GM23338 (cell line): ENCODE data around the gene WSCD2. TPM values are rescaled to one million over a fixed set of nuclear protein-coding genes. Genes with fewer than 3 reads are reported as not detected.

Experiments used
- CREB1 ChIP-seq: fragments of 250-450 bp; sonication (Bioruptor Pico); IDR thresholded peaks from 2 replicates; pipeline ENCODE4 v1.5.0; 2020; ENCODE audit warnings: low read depth, mild to moderate bottlenecking, moderate library complexity
- ETS1 ChIP-seq: IDR thresholded peaks from 2 replicates; pipeline ENCODE4 v1.6.1; 2016; ENCODE audit warnings: antibody characterized with exemption
- EZH2 ChIP-seq: fragments of 200-600 bp; sonication (generic); IDR thresholded peaks from one replicate; pipeline ENCODE4 v1.8.0; 2017; ENCODE audit warnings: antibody characterized with exemption, mild to moderate bottlenecking, low read depth; ENCODE audit not compliant: unreplicated experiment
- EZH2phosphoT487 ChIP-seq: fragments of 200-600 bp; sonication (generic); IDR thresholded peaks from one replicate; pipeline ENCODE4 v1.8.1; 2018; ENCODE audit warnings: antibody characterized with exemption; ENCODE audit not compliant: unreplicated experiment
- JUNB ChIP-seq: IDR thresholded peaks from one replicate; pipeline ENCODE4 v1.6.1; 2016; ENCODE audit warnings: antibody characterized with exemption; ENCODE audit not compliant: unreplicated experiment
- NANOG ChIP-seq: IDR thresholded peaks from 2 replicates; pipeline ENCODE4 v1.6.1; 2016; ENCODE audit warnings: antibody characterized with exemption, borderline replicate concordance
- POLR2AphosphoS5 ChIP-seq: IDR thresholded peaks from 2 replicates; pipeline ENCODE4 v1.6.1; 2016; ENCODE audit warnings: antibody characterized with exemption, low read depth
- STAT1 ChIP-seq: IDR thresholded peaks from one replicate; pipeline ENCODE4 v1.6.1; 2016; ENCODE audit warnings: antibody characterized with exemption; ENCODE audit not compliant: unreplicated experiment
- ZNF114 ChIP-seq: fragments of 250-450 bp; sonication (Bioruptor Pico); IDR thresholded peaks from 2 replicates; pipeline ENCODE4 v1.5.0; 2020; ENCODE audit warnings: mild to moderate bottlenecking, moderate library complexity
- ZNF331 ChIP-seq: fragments of 250-450 bp; sonication (Bioruptor Pico); IDR thresholded peaks from 2 replicates; pipeline ENCODE4 v1.5.0; 2020; ENCODE audit warnings: low read depth, mild to moderate bottlenecking, moderate library complexity
- ZNF462 ChIP-seq: fragments of 250-450 bp; sonication (Bioruptor Pico); IDR thresholded peaks from 2 replicates; pipeline ENCODE4 v1.5.0; 2020; ENCODE audit warnings: mild to moderate bottlenecking, moderate library complexity
- polyA plus RNA-seq: library from polyadenylated mRNA; unstranded; fragments of >200 nt; fragmentation: Nextera tagmentation; extraction: Ambion mirVana; gene quantifications from 2 replicates; pipeline ENCODE4 v1.2.1, GENCODE V29; 2016
- total RNA-seq: library from RNA; depleted of rRNA; stranded (reverse); fragments of >200 nt; shearing (Covaris generic); gene quantifications from 2 replicates; pipeline ENCODE4 v1.2.3, GENCODE V29; 2014
- TF ChIP-seq, protein P1 (sequence below), 2 experiments: fragments of 200-600 bp in 1 of 2; sonication (generic) in 1 of 2; conservative IDR thresholded peaks; 2 replicates each; pipeline versions ENCODE4 v1.5.1 to v1.6.1; 2016 to 2017; ENCODE audit warnings: antibody characterized with exemption in 2 of 2, low read depth in 2 of 2, mild to moderate bottlenecking in 2 of 2, moderate library complexity in 1 of 2

The WSCD2 gene
- total and polyA plus RNA-seq, 2 experiments from 2014 or later: 0.66 to 3.1 TPM

- TF ChIP-seq ZNF462 (CRISPR knock-in tag): no peak
- TF ChIP-seq NANOG: no peak
- TF ChIP-seq EZH2phosphoT487: no peak
- no peak for TF ChIP-seq ZNF114 (CRISPR knock-in tag)
- TF ChIP-seq EZH2: no peak
- no peak for TF ChIP-seq STAT1
- no peak for TF ChIP-seq ZNF331 (CRISPR knock-in tag)
- no peak for TF ChIP-seq POLR2AphosphoS5
- TF ChIP-seq ETS1: no peak
- TF ChIP-seq, protein P1, sequence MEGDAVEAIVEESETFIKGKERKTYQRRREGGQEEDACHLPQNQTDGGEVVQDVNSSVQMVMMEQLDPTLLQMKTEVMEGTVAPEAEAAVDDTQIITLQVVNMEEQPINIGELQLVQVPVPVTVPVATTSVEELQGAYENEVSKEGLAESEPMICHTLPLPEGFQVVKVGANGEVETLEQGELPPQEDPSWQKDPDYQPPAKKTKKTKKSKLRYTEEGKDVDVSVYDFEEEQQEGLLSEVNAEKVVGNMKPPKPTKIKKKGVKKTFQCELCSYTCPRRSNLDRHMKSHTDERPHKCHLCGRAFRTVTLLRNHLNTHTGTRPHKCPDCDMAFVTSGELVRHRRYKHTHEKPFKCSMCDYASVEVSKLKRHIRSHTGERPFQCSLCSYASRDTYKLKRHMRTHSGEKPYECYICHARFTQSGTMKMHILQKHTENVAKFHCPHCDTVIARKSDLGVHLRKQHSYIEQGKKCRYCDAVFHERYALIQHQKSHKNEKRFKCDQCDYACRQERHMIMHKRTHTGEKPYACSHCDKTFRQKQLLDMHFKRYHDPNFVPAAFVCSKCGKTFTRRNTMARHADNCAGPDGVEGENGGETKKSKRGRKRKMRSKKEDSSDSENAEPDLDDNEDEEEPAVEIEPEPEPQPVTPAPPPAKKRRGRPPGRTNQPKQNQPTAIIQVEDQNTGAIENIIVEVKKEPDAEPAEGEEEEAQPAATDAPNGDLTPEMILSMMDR (conservative IDR thresholded peaks at IDR 0.05; ENCODE audit: low read depth in 2 of 2): no peak
- no peak for TF ChIP-seq JUNB
- no peak for TF ChIP-seq CREB1
These were observed 14.1 kb downstream of the WSCD2 start (continued) for GRCh38 chr12:108143144-108143543.
